ENCODE measurements around the gene OR9K2.
A peak's percentile ranks its signal among the peaks of the same experiment; 100 is the strongest.
"Not testable (repeated sequence)": the region's sequence is repeated elsewhere in the genome, so short reads cannot be mapped to it uniquely, and the experiment has no call there.

Gene OR9K2

DNA sequence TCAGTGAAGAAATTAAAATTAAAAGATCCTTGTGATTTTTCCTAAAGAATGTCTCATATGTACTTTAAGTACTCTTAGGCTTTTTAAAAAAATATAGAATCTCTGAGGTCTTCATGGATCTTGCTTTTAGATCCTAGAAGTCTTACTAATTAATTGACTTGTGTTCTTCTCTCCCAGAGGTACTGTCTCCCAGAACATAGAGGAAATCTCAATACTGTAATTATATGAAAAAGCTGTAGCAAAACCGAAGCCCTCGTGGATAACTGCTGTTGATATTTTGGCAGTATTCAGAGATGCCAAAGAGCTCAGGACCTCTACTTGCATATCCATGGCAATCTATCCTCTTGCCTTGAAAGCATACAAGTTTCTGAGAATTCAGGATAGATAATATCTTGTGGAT lies at the start of gene OR9K2:
Gene OR9K2 (plus strand): TSS at position 301 of the 400 bp plus-strand sequence. CDS start 3,429 bp downstream, outside the sequence.
- no peaks in the 10 kb centered on the region for H3K36me3 ChIP-seq (ENCODE audit: control insufficient read depth, insufficient read depth, low read length)
- H3K27ac ChIP-seq (ENCODE audit: low read length), result no peak within 1 kb of the TSS
- no peaks in the 10 kb centered on the region for H3K27me3 ChIP-seq (ENCODE audit: control insufficient read depth, insufficient read depth, low read length)
- no peak for DNase-seq (ENCODE audit: low read depth, low spot score)
- no peak within 1 kb of the TSS for H3K4me3 ChIP-seq (ENCODE audit: low read length)
- no peaks in the 10 kb centered on the region for H3K4me1 ChIP-seq (ENCODE audit: control insufficient read depth, insufficient read depth, low read length)
- H3K9me3 ChIP-seq (ENCODE audit: control insufficient read depth, insufficient read depth, low read length), result no peaks in the 10 kb centered on the region
- WGBS (ENCODE audit: insufficient coverage, insufficient read length), result no CpG with 5 or more reads among the region's 2 CpGs

DNA sequence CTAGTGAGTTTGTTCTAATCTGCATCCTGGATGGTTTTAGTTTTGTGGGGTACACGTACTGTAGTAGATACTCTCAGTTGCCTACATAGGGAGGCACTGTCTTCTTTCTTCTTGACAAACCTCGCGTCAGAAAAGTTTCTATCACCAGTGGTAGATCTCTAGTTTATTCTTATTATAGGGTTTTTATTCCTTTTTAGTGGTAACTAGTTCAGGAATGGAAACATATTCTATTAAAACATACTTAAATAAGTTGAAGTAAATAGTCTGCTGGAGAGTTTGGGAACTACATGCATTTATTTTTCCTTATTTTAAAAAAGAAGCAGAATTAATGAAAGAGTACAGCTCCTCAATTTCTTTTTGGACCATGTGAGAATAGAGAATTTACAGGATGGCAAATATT lies 33.6 kb upstream of the OR9K2 start:
- H3K27me3 ChIP-seq (ENCODE audit: control insufficient read depth, insufficient read depth, low read length), result no peaks in the 10 kb centered on the region
- WGBS (ENCODE audit: insufficient coverage, insufficient read length), result no CpG with 5 or more reads among the region's 3 CpGs
- no peak overlapping the region for H3K27ac ChIP-seq (ENCODE audit: low read length)
- no peaks in the 10 kb centered on the region for H3K36me3 ChIP-seq (ENCODE audit: control insufficient read depth, insufficient read depth, low read length)
- no peak overlapping the region for H3K4me3 ChIP-seq (ENCODE audit: low read length)
- no peaks in the 10 kb centered on the region for H3K9me3 ChIP-seq (ENCODE audit: control insufficient read depth, insufficient read depth, low read length)
- no peaks in the 10 kb centered on the region for H3K4me1 ChIP-seq (ENCODE audit: control insufficient read depth, insufficient read depth, low read length)
- DNase-seq (ENCODE audit: low read depth, low spot score), result no peak

GRCh38 chr12:55112378-55112875 lies 13.8 kb upstream of the OR9K2 start:
- H3K27me3 ChIP-seq (ENCODE audit: control insufficient read depth, insufficient read depth, low read length), result no peaks in the 10 kb centered on the region
- no peak overlapping the region for H3K27ac ChIP-seq (ENCODE audit: low read length)
- H3K9me3 ChIP-seq (ENCODE audit: control insufficient read depth, insufficient read depth, low read length), result no peaks in the 10 kb centered on the region
- H3K4me1 ChIP-seq (ENCODE audit: control insufficient read depth, insufficient read depth, low read length), result no peaks in the 10 kb centered on the region
- no CpG with 5 or more reads among the region's 4 CpGs for WGBS (ENCODE audit: insufficient coverage, insufficient read length)
- no peaks in the 10 kb centered on the region for H3K36me3 ChIP-seq (ENCODE audit: control insufficient read depth, insufficient read depth, low read length)
- H3K4me3 ChIP-seq (ENCODE audit: low read length), result no peak overlapping the region
- DNase-seq (ENCODE audit: low read depth, low spot score), result no peak

DNA sequence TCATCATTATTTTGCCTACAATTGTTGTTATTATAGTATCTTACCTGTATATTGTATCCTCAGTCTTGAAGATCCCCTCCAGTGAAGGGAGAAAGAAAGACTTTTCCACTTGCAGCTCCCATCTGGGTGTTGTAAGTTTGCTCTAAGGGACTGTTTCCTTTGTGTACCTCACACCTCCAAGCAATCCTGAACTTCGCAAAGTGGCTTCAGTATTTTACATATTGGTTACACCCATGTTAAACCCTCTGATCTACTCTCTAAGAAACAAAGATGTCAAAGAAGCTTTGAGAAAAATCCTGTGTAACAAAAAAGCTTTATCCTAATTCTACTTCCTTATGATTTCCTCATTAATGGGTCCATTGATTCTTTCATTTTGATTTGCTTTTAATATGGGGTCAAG lies 10.1 kb upstream of the OR9K2 start:
- H3K4me1 ChIP-seq (ENCODE audit: control insufficient read depth, insufficient read depth, low read length), result no peaks in the 10 kb centered on the region
- H3K9me3 ChIP-seq (ENCODE audit: control insufficient read depth, insufficient read depth, low read length), result no peaks in the 10 kb centered on the region
- H3K36me3 ChIP-seq (ENCODE audit: control insufficient read depth, insufficient read depth, low read length), result no peaks in the 10 kb centered on the region
- DNase-seq (ENCODE audit: low read depth, low spot score), result no peak
- no peak overlapping the region for H3K27ac ChIP-seq (ENCODE audit: low read length)
- no CpG with 5 or more reads among the region's 1 CpG for WGBS (ENCODE audit: insufficient coverage, insufficient read length)
- no peaks in the 10 kb centered on the region for H3K27me3 ChIP-seq (ENCODE audit: control insufficient read depth, insufficient read depth, low read length)
- H3K4me3 ChIP-seq (ENCODE audit: low read length), result no peak overlapping the region

DNA sequence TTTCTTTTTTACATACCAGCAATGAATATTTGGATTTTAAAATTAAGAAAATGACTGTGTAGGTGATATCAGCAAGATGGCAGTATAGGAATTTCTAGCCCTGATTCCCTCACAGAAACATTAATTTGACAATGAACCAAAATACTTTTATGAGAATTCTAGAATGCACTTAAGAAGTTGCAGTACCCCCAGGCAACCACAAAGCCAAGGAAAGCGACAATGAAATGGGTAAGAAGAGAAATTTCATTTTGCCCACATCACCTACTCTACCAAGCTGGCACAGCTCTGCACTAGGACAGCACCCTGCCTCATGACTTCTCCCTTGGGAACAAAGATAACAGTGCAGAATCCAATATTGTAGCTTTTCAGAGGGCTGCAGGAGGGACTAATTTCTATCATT lies 6.6 kb downstream of the OR9K2 start:
- no peak overlapping the region for H3K4me3 ChIP-seq (ENCODE audit: low read length)
- DNase-seq (ENCODE audit: low read depth, low spot score), result no peak
- H3K27me3 ChIP-seq (ENCODE audit: control insufficient read depth, insufficient read depth, low read length), result no peaks in the 10 kb centered on the region
- H3K27ac ChIP-seq (ENCODE audit: low read length), result no peak overlapping the region
- no CpG with 5 or more reads among the region's 1 CpG for WGBS (ENCODE audit: insufficient coverage, insufficient read length)
- no peaks in the 10 kb centered on the region for H3K9me3 ChIP-seq (ENCODE audit: control insufficient read depth, insufficient read depth, low read length)
- H3K4me1 ChIP-seq (ENCODE audit: control insufficient read depth, insufficient read depth, low read length), result no peaks in the 10 kb centered on the region
- H3K36me3 ChIP-seq (ENCODE audit: control insufficient read depth, insufficient read depth, low read length), result no peaks in the 10 kb centered on the region

DNA sequence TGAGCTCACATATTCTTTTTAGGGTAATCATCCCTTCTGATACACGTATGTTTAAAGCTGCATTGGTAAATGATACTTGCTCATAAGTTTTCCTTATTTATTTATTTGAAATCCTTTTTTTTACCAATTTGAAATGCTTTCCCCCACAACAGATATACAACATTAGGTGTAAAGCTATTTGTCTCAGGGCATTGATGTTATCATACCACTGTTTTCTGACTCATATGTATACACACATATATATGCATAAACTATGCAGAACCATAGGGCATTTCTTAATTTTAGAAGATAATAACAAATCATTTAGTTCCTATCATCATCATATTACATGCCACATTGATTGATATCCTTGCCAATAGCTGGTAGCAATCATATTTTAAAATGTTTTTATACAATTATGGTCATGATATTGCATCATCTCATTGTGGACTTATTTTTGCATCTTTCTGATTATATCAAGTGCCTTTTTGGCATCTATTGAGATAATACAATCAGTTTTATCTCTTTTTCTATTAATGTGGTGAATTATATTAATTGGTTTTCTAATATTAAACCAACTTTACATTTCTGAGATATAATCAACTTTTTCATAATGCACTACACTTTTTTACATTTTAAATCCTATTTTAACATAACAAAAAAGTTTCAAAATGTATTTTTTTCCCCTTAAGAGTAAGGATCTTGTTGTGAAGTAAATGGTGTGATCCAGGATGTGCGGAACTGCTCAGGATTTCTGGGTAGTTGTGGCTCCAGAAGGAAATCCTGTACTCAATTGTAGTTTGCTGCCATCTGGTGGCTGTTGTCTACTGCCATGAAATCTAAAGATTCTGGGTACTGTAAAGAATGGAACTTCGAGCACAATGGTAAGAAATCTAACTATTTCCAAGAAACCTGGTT lies 16.7 kb downstream of the OR9K2 start:
- Histone ChIP-seq H3K4me1 (ENCODE audit: control insufficient read depth, insufficient read depth, low read length) (no peaks in the 10 kb centered on the region), H3K4me3 (ENCODE audit: low read length) (no peak overlapping the region), H3K27ac (ENCODE audit: low read length) (no peak overlapping the region), H3K27me3 (ENCODE audit: control insufficient read depth, insufficient read depth, low read length) (no peaks in the 10 kb centered on the region), H3K9me3 (ENCODE audit: control insufficient read depth, insufficient read depth, low read length) (no peaks in the 10 kb centered on the region), H3K36me3 (ENCODE audit: control insufficient read depth, insufficient read depth, low read length) (no peaks in the 10 kb centered on the region)
- peak; percentile 68 for DNase-seq (ENCODE audit: low read depth, low spot score)
- WGBS (ENCODE audit: insufficient coverage, insufficient read length), result no CpG with 5 or more reads among the region's 3 CpGs

GRCh38 chr12:55143566-55143870 lies 17.3 kb downstream of the OR9K2 start:
- Histone ChIP-seq H3K27ac (ENCODE audit: low read length) (no peak overlapping the region), H3K27me3 (ENCODE audit: control insufficient read depth, insufficient read depth, low read length) (no peaks in the 10 kb centered on the region), H3K4me1 (ENCODE audit: control insufficient read depth, insufficient read depth, low read length) (no peaks in the 10 kb centered on the region), H3K4me3 (ENCODE audit: low read length) (no peak overlapping the region), H3K36me3 (ENCODE audit: control insufficient read depth, insufficient read depth, low read length) (no peaks in the 10 kb centered on the region), H3K9me3 (ENCODE audit: control insufficient read depth, insufficient read depth, low read length) (no peaks in the 10 kb centered on the region)
- WGBS (ENCODE audit: insufficient coverage, insufficient read length), result no CpG with 5 or more reads among the region's 1 CpG
- no peak for DNase-seq (ENCODE audit: low read depth, low spot score)

GRCh38 chr12:55167010-55167640 lies 40.9 kb downstream of the OR9K2 start:
- H3K9me3 ChIP-seq (ENCODE audit: control insufficient read depth, insufficient read depth, low read length); H3K36me3 ChIP-seq (ENCODE audit: control insufficient read depth, insufficient read depth, low read length); H3K27ac ChIP-seq (ENCODE audit: low read length); H3K4me3 ChIP-seq (ENCODE audit: low read length); H3K4me1 ChIP-seq (ENCODE audit: control insufficient read depth, insufficient read depth, low read length); DNase-seq (ENCODE audit: low read depth, low spot score); H3K27me3 ChIP-seq (ENCODE audit: control insufficient read depth, insufficient read depth, low read length): not testable (repeated sequence)
- WGBS (ENCODE audit: insufficient coverage, insufficient read length), result no CpG with 5 or more reads among the region's 24 CpGs

DNA sequence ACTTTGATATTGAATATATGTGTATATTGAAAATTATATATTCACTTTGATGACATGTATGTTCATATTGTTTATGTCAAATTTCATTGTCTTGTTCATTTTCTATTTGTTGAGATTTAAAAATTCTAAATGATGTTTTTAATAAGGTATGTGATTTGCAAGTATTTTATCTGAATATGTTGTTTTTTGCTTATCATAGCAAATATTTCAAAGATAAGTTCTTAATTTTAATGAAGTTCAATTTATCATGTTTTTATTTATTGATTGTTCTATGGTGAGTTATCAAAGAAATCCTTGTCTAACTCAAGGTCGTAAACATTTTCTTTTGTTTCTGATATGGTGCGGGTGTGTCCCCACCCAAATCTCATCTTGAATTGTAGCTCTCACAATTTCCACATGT lies 45.2 kb downstream of the OR9K2 start:
- no CpG with 5 or more reads among the region's 2 CpGs for WGBS (ENCODE audit: insufficient coverage, insufficient read length)
- Histone ChIP-seq H3K36me3 (ENCODE audit: control insufficient read depth, insufficient read depth, low read length) (no peaks in the 10 kb centered on the region), H3K9me3 (ENCODE audit: control insufficient read depth, insufficient read depth, low read length) (no peaks in the 10 kb centered on the region; the same call in 1 of the 2 replicates), H3K4me1 (ENCODE audit: control insufficient read depth, insufficient read depth, low read length) (peaks cover 1% of the 10 kb centered on the region; the same call in 1 of the 2 replicates), H3K27ac (ENCODE audit: low read length) (no peak overlapping the region), H3K27me3 (ENCODE audit: control insufficient read depth, insufficient read depth, low read length) (no peaks in the 10 kb centered on the region), H3K4me3 (ENCODE audit: low read length) (no peak overlapping the region)
- no peak for DNase-seq (ENCODE audit: low read depth, low spot score)

DNA sequence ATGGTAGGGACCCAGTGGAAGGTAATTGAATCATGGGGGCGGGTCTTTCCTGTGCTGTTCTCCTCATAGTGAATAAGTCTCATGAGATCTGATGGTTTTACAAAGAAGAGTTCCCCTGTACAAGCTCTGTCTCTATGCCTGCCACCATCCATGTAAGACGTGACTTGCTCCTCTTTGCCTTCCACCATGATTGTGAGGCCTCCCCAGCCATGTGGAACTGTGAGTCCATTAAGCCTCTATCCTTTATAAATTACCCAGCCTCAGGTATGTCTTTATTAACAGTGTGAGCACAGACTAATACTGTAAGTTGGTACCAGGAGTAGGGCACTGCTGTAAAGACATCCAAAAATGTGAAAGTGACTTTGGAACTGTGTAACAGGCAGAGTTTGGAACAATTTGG lies 45.6 kb downstream of the OR9K2 start:
- WGBS (ENCODE audit: insufficient coverage, insufficient read length), result no CpG with 5 or more reads among the region's 2 CpGs
- DNase-seq (ENCODE audit: low read depth, low spot score); H3K4me1 ChIP-seq (ENCODE audit: control insufficient read depth, insufficient read depth, low read length); H3K27me3 ChIP-seq (ENCODE audit: control insufficient read depth, insufficient read depth, low read length); H3K36me3 ChIP-seq (ENCODE audit: control insufficient read depth, insufficient read depth, low read length); H3K9me3 ChIP-seq (ENCODE audit: control insufficient read depth, insufficient read depth, low read length); H3K4me3 ChIP-seq (ENCODE audit: low read length); H3K27ac ChIP-seq (ENCODE audit: low read length): not testable (repeated sequence)

Measured in iPS DF 6.9 (cell line).